GM12874 (cell line): Measurements from ENCODE around the gene HS6ST3.

Source experiments
- TF ChIP-seq, protein P1 (sequence below): IDR thresholded peaks from 2 replicates; pipeline ENCODE4 v1.5.1; 2011; ENCODE audit warnings: low read depth, mild to moderate bottlenecking, control low read depth, low read length, moderate library complexity; ENCODE audit not compliant: insufficient read depth

Gene HS6ST3

DNA sequence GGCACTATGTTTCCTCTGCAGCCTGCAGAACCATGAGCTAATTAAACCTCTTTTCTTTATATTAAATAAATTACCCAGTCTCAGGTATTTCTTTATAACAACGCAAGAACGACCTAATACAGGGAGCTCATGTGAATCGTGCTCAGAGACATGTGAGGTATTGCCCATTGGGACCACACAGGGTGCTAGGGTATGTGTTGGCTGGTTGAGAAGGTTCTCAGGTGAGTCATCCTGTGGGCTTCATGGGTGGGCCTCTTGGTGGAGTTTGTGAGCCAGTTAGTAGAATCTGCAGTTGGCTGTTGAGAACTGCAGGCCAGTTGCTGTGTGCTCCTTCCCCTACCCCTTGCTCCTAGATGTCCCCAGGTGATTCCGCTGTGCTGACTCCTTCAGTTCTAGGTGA, 163.0 kb downstream of the HS6ST3 start:
- TF ChIP-seq, protein P1, sequence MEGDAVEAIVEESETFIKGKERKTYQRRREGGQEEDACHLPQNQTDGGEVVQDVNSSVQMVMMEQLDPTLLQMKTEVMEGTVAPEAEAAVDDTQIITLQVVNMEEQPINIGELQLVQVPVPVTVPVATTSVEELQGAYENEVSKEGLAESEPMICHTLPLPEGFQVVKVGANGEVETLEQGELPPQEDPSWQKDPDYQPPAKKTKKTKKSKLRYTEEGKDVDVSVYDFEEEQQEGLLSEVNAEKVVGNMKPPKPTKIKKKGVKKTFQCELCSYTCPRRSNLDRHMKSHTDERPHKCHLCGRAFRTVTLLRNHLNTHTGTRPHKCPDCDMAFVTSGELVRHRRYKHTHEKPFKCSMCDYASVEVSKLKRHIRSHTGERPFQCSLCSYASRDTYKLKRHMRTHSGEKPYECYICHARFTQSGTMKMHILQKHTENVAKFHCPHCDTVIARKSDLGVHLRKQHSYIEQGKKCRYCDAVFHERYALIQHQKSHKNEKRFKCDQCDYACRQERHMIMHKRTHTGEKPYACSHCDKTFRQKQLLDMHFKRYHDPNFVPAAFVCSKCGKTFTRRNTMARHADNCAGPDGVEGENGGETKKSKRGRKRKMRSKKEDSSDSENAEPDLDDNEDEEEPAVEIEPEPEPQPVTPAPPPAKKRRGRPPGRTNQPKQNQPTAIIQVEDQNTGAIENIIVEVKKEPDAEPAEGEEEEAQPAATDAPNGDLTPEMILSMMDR = no peak

- TF ChIP-seq, protein P1 = no peak
Observed at GRCh38 chr13:96273196-96273595, 183.3 kb downstream of the HS6ST3 start.

DNA sequence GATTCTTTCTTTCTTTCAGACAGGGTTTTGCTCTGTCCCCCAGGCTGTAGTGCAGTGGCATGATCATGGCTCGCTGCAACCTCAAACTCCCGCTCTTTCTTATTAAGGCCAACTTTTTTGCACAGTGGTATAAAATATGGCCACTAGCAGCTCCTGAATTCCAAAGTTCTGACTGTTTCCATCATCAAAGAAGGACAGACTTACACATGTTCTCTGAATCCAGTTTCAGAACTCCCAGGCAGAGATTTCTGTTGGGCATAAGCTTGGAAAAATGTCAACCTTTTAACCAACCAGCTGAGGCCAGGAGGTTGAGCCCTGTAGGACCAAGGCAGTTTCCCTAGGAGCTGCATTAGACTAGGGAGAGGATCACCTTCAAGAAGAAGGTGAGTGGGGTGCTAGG, 184.1 kb downstream of the HS6ST3 start:
- TF ChIP-seq, protein P1 = no peak

DNA sequence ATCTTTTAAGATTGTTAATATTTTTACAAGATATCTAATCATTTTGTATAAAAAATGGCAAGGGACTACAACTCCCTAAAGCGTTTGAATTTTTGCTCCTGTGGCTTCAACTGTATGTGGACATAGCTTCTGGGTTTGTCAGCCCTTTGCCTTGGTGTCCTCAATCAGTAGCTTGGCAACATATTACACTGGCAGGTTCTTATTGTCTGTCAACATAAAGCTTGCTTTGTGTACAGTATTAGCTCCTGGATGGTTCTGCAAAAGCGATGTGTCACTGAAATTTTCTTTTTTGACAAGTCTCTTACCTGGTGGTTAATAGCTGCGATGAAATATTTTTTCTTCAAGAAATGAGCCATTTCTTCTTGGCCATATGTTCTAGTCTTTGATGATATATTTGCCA, 190.0 kb downstream of the HS6ST3 start:
- TF ChIP-seq, protein P1 = no peak

- TF ChIP-seq, protein P1 = no peak
Observed at GRCh38 chr13:96284971-96285370, 195.1 kb downstream of the HS6ST3 start.

- TF ChIP-seq, protein P1 = no peak
Observed at GRCh38 chr13:96285729-96286128, 195.8 kb downstream of the HS6ST3 start.

GRCh38 chr13:96294930-96295881, 205.3 kb downstream of the HS6ST3 start:
- TF ChIP-seq, protein P1 = no peak
